HepG2 (cell line): ENCODE data around the gene MGMT. TPM values are rescaled to one million over a fixed set of nuclear protein-coding genes. Genes with fewer than 3 reads are reported as not detected.

Experiments used
- ATAC-seq: fragments of 200-7000 bp; cut with Tn5 transposase; 3 replicates; pipeline ENCODE4 v1.9.1; 2020; ENCODE audit warnings: mild to moderate bottlenecking, moderate library complexity
- BruUV-seq: library from RNA; stranded (reverse); fragments of 400-500 nt; replicated peaks from 2 replicates; lab custom pipeline; 2021; lab: Mats Ljungman, UMichigan
- CTCF ChIA-PET: fragments of 300-600 bp; formaldehyde crosslinking; extraction: SDS; loops from one replicate; lab custom pipeline; 2021; ENCODE audit warnings: low total read pairs, inconsistent platforms, low intra/inter-chr PET ratio; lab: Yijun Ruan, JAX
- POLR2A ChIA-PET: fragments of 350-600 bp; sonication (Branson Sonifier 250); formaldehyde crosslinking; loops from one replicate; lab custom pipeline; 2020; ENCODE audit warnings: antibody characterized with exemption, inconsistent platforms; lab: Yijun Ruan, JAX
- DNase-seq: peaks from one replicate; pipeline ENCODE4 v3.0.0-alpha.2; 2015; ENCODE audit warnings: low spot score
- FAIRE-seq: peaks from 3 replicates; lab custom pipeline; 2011; peaks lifted over from hg19 to GRCh38; lab: Jason Lieb, UNC
- H2AFZ ChIP-seq: one replicate; pipeline ENCODE4 v1.6.1; 2011; ENCODE audit warnings: low read length, inconsistent platforms
- H3K27ac ChIP-seq: fragments of 300-600 bp; 3 replicates; pipeline ENCODE4 v1.8.0; 2011; ENCODE audit warnings: mixed run types, mild to moderate bottlenecking, mixed read lengths, low read length, inconsistent platforms; ENCODE audit not compliant: insufficient read depth; ENCODE audit errors: extremely low read length
- H3K27me3 ChIP-seq, 2 experiments: fragments of 200-600 bp in 1 of 2; 2 replicates in 1 of 2; 3 replicates in 1 of 2; pipeline versions ENCODE4 v1.6.0 to v1.8.0; 2011; ENCODE audit warnings: low read length in 2 of 2, mild to moderate bottlenecking in 2 of 2, moderate library complexity in 2 of 2, inconsistent platforms in 1 of 2; ENCODE audit not compliant: insufficient read depth in 2 of 2, control insufficient read depth in 1 of 2
- H3K36me3 ChIP-seq, 2 experiments: fragments of 200-600 bp in 1 of 2; replicated peaks in 1 of 2; 2 replicates in 1 of 2; 3 replicates in 1 of 2; pipeline versions ENCODE4 v1.5.1 to v1.8.0; 2011; ENCODE audit warnings: low read length in 2 of 2, inconsistent platforms in 1 of 2; ENCODE audit not compliant: insufficient read depth in 2 of 2, control insufficient read depth in 1 of 2
- H3K4me1 ChIP-seq: 2 replicates; pipeline ENCODE4 v1.5.1; 2012; ENCODE audit warnings: low read length, inconsistent platforms; ENCODE audit not compliant: insufficient read depth
- H3K4me2 ChIP-seq: 2 replicates; pipeline ENCODE4 v1.6.0; 2011; ENCODE audit warnings: low read depth, low read length, inconsistent platforms
- H3K4me3 ChIP-seq, 3 experiments: fragments of 200-600 bp in 1 of 3; sonication (generic), shearing (Covaris generic) in 1 of 3; replicated peaks in 1 of 3; 2 replicates each; pipeline ENCODE4 v1.5.1; 2011 to 2016; ENCODE audit warnings: low read length in 3 of 3, inconsistent platforms in 2 of 3, low read depth in 2 of 3, mild to moderate bottlenecking in 2 of 3, control low read depth in 1 of 3, mixed read lengths in 1 of 3; ENCODE audit not compliant: insufficient read depth in 1 of 3
- H3K79me2 ChIP-seq: one replicate; pipeline ENCODE4 v1.6.1; 2011; ENCODE audit warnings: low read length, inconsistent platforms; ENCODE audit not compliant: insufficient read depth
- H3K9ac ChIP-seq: 2 replicates; pipeline ENCODE4 v1.6.0; 2011; ENCODE audit warnings: mild to moderate bottlenecking, low read depth, low read length, inconsistent platforms; ENCODE audit not compliant: insufficient read depth
- H3K9me3 ChIP-seq: 2 replicates; pipeline ENCODE4 v1.5.1; 2012; ENCODE audit warnings: mild to moderate bottlenecking, low read length
- H4K20me1 ChIP-seq: 2 replicates; pipeline ENCODE4 v1.6.0; 2011; ENCODE audit warnings: inconsistent platforms, mild to moderate bottlenecking, low read length, moderate library complexity; ENCODE audit not compliant: insufficient read depth
- AGO1 ChIP-seq: fragments of 200-400 bp; formaldehyde crosslinking; IDR thresholded peaks from 2 replicates; pipeline ENCODE4 v1.6.1; 2017; ENCODE audit warnings: mild to moderate bottlenecking, low read depth, low read length, moderate library complexity; ENCODE audit not compliant: poor library complexity, severe bottlenecking
- CEBPB ChIP-seq: IDR thresholded peaks from 2 replicates; pipeline ENCODE4 v1.6.1; 2011; ENCODE audit warnings: low read depth, low read length, improper control_type of control experiment, borderline replicate concordance
- GATAD1 ChIP-seq: IDR thresholded peaks from 2 replicates; pipeline ENCODE4 v1.6.1; 2016; ENCODE audit warnings: missing genetic modification reagents, missing compliant biosample characterization
- HNRNPK ChIP-seq: fragments of 200-400 bp; formaldehyde crosslinking; IDR thresholded peaks from 2 replicates; pipeline ENCODE4 v1.6.1; 2018; ENCODE audit warnings: low read length, low read depth, moderate library complexity, mild to moderate bottlenecking; ENCODE audit not compliant: poor library complexity, severe bottlenecking
- NFE2L1 ChIP-seq: sonication (generic); formaldehyde crosslinking; IDR thresholded peaks from 2 replicates; pipeline ENCODE4 v1.4.0; 2020; ENCODE audit warnings: missing genetic modification reagents, mild to moderate bottlenecking, borderline replicate concordance
- POGK ChIP-seq: sonication (generic); formaldehyde crosslinking; conservative IDR thresholded peaks from 2 replicates; pipeline ENCODE4 v1.8.0; 2022; ENCODE audit warnings: mild to moderate bottlenecking, moderate library complexity, missing genetic modification reagents
- PRDM4 ChIP-seq: sonication (generic); formaldehyde crosslinking; IDR thresholded peaks from 2 replicates; pipeline ENCODE4 v1.9.0; 2021; ENCODE audit warnings: missing genetic modification reagents, borderline replicate concordance
- RORA ChIP-seq: sonication (generic); formaldehyde crosslinking; IDR thresholded peaks from 2 replicates; pipeline ENCODE4 v1.5.0; 2020; ENCODE audit warnings: mild to moderate bottlenecking, missing genetic modification reagents, moderate library complexity
- SIX4 ChIP-seq: sonication (generic); formaldehyde crosslinking; IDR thresholded peaks from 2 replicates; pipeline ENCODE4 v1.4.0; 2020; ENCODE audit warnings: missing genetic modification reagents
- TCF7L2 ChIP-seq: IDR thresholded peaks from 2 replicates; pipeline ENCODE4 v1.6.1; 2011; ENCODE audit warnings: mild to moderate bottlenecking, low read depth, low read length, moderate library complexity
- YEATS2 ChIP-seq: sonication (generic); formaldehyde crosslinking; IDR thresholded peaks from 2 replicates; pipeline ENCODE4 v1.4.0; 2020; ENCODE audit warnings: missing genetic modification reagents, borderline replicate concordance
- ZFAT ChIP-seq: sonication (generic); formaldehyde crosslinking; conservative IDR thresholded peaks from 2 replicates; pipeline ENCODE4 v1.8.1; 2023; ENCODE audit warnings: missing genetic modification reagents, inconsistent platforms
- ZMYM2 ChIP-seq: sonication (generic); formaldehyde crosslinking; IDR thresholded peaks from 2 replicates; pipeline ENCODE4 v1.8.0; 2022; ENCODE audit warnings: mild to moderate bottlenecking, missing genetic modification reagents
- ZMYM4 ChIP-seq: sonication (generic); formaldehyde crosslinking; IDR thresholded peaks from 2 replicates; pipeline ENCODE4 v1.8.1; 2023; ENCODE audit warnings: mild to moderate bottlenecking, missing genetic modification reagents
- ZNF10 ChIP-seq: sonication (generic); formaldehyde crosslinking; IDR thresholded peaks from 2 replicates; pipeline ENCODE4 v1.4.0; 2020; ENCODE audit warnings: mild to moderate bottlenecking, low read depth, missing genetic modification reagents, borderline replicate concordance
- ZNF326 ChIP-seq: sonication (generic); formaldehyde crosslinking; IDR thresholded peaks from 2 replicates; pipeline ENCODE4 v1.4.0; 2020; ENCODE audit warnings: missing genetic modification reagents, borderline replicate concordance
- ZNF572 ChIP-seq: sonication (generic); formaldehyde crosslinking; IDR thresholded peaks from 2 replicates; pipeline ENCODE4 v1.5.1; 2020; ENCODE audit warnings: mild to moderate bottlenecking, missing genetic modification reagents
- WGBS: methylation state at CpG from one replicate; pipeline ENCODE4 v1.1.6; 2017; ENCODE audit warnings: low lambda C conversion rate; 5-methylcytosine and 5-hydroxymethylcytosine counted together
- in situ Hi-C: cut with HindIII; loops from 2 replicates; pipeline ENCODE4 v1.10.0; 2017; ENCODE audit warnings: low pct_unique_long_range_greater_than_20kb; ENCODE audit not compliant: extremely low pct_ligation_motif_present
- intact Hi-C: fragments of 100-400 bp; cut with micrococcal nuclease; formaldehyde crosslinking; loops from one replicate; pipeline ENCODE4 v1.10.0; 2022; ENCODE audit not compliant: unreplicated experiment
- polyA plus RNA-seq, 8 experiments: library from polyadenylated mRNA; depleted of rRNA in 3 of 8; stranded (reverse) in 7 of 8; unstranded in 1 of 8; fragments of >200 nt; fragmentation: Illumina TruSeq in 4 of 8; extraction: Trizol in 4 of 8; gene quantifications; 2 replicates each; pipeline versions ENCODE4 v1.2.1 to v1.2.3, GENCODE V29; 2011 to 2016; ENCODE audit warnings: low read depth in 4 of 8, missing spikeins in 1 of 8, mixed read lengths in 1 of 8; ENCODE audit not compliant: insufficient read depth in 1 of 8
- total RNA-seq, 5 experiments: library from RNA; depleted of rRNA; stranded (reverse); fragments of >200 nt; fragmentation: Illumina TruSeq; extraction: Trizol; gene quantifications; 2 replicates each; pipeline ENCODE4 v1.2.3, GENCODE V29; 2016; ENCODE audit warnings: low read depth in 1 of 5
- TF ChIP-seq, protein P1 (sequence below): sonication (generic); formaldehyde crosslinking; IDR thresholded peaks from 2 replicates; pipeline ENCODE4 v1.4.0; 2020; ENCODE audit warnings: missing genetic modification reagents

Gene MGMT
- total and polyA plus RNA-seq, 2 of the 13 experiments (the other 11 are each of a cell fraction or from before 2014, with no cell fraction given): 12.0 to 19.5 TPM

DNA sequence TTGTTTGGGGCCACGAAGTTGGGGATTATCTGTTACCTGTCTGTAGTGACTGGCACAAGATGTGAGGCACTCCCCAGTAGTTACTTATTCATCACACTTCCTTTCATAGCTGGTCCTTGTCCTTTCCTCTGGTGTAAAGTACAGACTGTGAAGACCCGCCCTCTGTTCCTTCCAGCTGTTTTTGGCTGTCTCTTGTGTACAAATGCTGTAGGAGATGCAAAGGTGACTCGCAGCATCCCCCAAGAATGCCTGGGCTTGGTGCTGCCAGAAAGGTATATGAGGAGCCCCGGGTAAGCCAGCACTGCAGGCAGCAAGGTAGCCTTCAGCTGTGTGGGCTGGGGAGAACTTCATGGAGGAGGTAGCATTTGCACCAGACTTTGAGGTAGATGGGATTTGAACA, 260.5 kb downstream of the MGMT start:
- in situ Hi-C loops: no loop called here
- POLR2A ChIA-PET: no interaction called here
- Histone ChIP-seq H2AFZ (no peak overlapping the region), H3K4me3 (no peak overlapping the region), H3K4me1 (no peaks in the 10 kb centered on the region), H4K20me1 (no peaks in the 10 kb centered on the region), H3K9me3 (peaks cover 36% of the 10 kb centered on the region; the same call in 1 of the 2 replicates), H3K9ac (no peak overlapping the region), H3K36me3 (peaks cover 0 to 2% of the 10 kb centered on the region in 2 experiments; a peak in 1 of 5 replicates), H3K27me3 (no peaks in the 10 kb centered on the region), H3K79me2 (no peaks in the 10 kb centered on the region), H3K27ac (no peak overlapping the region), H3K4me2 (no peak overlapping the region)
- no peak for DNase-seq
- CTCF ChIA-PET: no interaction called here
- intact Hi-C loops: no loop called here
- no TSS peak for BruUV-seq
- 44% methylated on average over 3 of the region's 4 CpGs for WGBS
- no peak for ATAC-seq
- no peak for TF ChIP-seq ZFAT (CRISPR knock-in tag)
- TF ChIP-seq TCF7L2: no peak
- TF ChIP-seq PRDM4 (CRISPR knock-in tag): no peak
- TF ChIP-seq NFE2L1: no peak
- no peak for TF ChIP-seq POGK (CRISPR knock-in tag)
- TF ChIP-seq ZNF326 (CRISPR knock-in tag): no peak
- no peak for TF ChIP-seq AGO1
- TF ChIP-seq GATAD1: no peak
- no peak for TF ChIP-seq ZNF10
- TF ChIP-seq ZMYM2 (CRISPR knock-in tag): no peak
- no peak for TF ChIP-seq SIX4
- TF ChIP-seq ZNF572: no peak
- TF ChIP-seq HNRNPK: no peak
- TF ChIP-seq, protein P1, sequence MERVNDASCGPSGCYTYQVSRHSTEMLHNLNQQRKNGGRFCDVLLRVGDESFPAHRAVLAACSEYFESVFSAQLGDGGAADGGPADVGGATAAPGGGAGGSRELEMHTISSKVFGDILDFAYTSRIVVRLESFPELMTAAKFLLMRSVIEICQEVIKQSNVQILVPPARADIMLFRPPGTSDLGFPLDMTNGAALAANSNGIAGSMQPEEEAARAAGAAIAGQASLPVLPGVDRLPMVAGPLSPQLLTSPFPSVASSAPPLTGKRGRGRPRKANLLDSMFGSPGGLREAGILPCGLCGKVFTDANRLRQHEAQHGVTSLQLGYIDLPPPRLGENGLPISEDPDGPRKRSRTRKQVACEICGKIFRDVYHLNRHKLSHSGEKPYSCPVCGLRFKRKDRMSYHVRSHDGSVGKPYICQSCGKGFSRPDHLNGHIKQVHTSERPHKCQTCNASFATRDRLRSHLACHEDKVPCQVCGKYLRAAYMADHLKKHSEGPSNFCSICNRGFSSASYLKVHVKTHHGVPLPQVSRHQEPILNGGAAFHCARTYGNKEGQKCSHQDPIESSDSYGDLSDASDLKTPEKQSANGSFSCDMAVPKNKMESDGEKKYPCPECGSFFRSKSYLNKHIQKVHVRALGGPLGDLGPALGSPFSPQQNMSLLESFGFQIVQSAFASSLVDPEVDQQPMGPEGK (CRISPR knock-in tag): no peak
- TF ChIP-seq YEATS2 (CRISPR knock-in tag): no peak
- TF ChIP-seq RORA (CRISPR knock-in tag): no peak
- no peak for TF ChIP-seq CEBPB
- no peak for TF ChIP-seq ZMYM4
- no peak for FAIRE-seq
